ENCODE data around the gene TRPM3.

Gene TRPM3

GRCh38 chr9:70485273-70485858, 636.1 kb downstream of the TRPM3 start:
- no peak for DNase-seq (ENCODE audit: low spot score)

GRCh38 chr9:70484232-70485130, 636.9 kb downstream of the TRPM3 start:
- DNase-seq (ENCODE audit: low spot score), result peak; percentile 53

- DNase-seq (ENCODE audit: low spot score), result no peak
Observed at GRCh38 chr9:70481471-70481870, 640.0 kb downstream of the TRPM3 start.

GRCh38 chr9:70480405-70480980, 640.9 kb downstream of the TRPM3 start:
- DNase-seq (ENCODE audit: low spot score), result peak; percentile 32

- peak; percentile 77 for DNase-seq (ENCODE audit: low spot score)
Observed at GRCh38 chr9:70479880-70480291, 641.5 kb downstream of the TRPM3 start.

All from kidney tubule cell (primary cell).